Endometrium (tissue), 2 donors: Measurements from ENCODE around the gene HSPA1A.

Source experiments
- FAIRE-seq: peaks from 2 replicates; lab custom pipeline; 2012; peaks lifted over from hg19 to GRCh38; lab: Jason Lieb, UNC
- donor health status: control.
- donor health status: control.

Gene HSPA1A

DNA sequence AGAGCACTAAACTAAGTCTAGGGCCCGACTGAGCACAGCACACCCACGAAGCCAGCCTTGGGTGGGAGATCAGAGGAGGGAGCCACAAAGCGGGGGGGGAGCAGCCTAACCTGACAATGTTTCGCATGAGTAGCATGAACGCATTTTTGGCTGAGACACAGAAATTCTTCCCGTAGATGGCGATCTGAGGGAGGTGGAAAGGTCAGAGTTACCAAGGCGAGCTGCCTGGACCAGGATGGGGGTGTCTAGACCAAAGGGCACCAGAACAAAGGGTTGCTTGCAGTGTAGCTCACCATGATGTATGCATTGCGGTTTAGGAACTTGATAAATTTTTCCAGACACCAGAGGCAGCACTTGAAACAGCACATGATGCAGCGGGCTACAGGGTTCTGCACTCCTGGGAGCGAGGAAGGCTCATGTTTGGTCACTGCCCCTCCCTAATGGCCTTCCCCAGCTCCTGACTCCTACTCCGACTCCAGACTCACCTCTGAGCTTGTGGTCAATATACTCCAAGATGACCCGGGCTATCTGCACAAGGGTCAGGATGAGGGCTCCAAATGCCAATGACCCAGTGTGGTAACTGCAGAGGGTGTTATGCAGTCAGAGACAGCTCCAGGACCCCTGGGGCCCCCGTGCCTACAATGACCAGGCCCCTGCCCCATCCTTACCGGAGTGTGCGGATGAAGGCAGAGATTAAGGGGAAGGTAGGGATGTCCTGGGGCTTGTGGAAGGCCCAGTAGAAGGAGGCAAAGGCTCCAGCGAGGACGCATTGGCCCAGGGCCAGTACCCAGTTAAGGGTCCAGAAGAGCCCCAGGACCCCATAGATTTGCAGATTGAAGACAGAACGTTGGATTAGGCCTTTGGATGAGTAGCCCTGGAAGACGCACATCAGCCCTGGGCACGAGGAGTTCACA, 50.1 kb downstream of the HSPA1A start:
- no peak for FAIRE-seq
